Measurements from ENCODE around the gene MTG2. TPM values are rescaled to one million over a fixed set of nuclear protein-coding genes. Genes with fewer than 3 reads are reported as not detected.

Gene MTG2
- total and polyA plus RNA-seq, 2 of the 13 experiments (the other 11 are each of a cell fraction or from before 2014, with no cell fraction given) = 20.4 to 37.8 TPM

- TF ChIP-seq IKZF4 (CRISPR knock-in tag; IDR thresholded peaks at IDR 0.05; ENCODE audit: borderline replicate concordance, low read depth, not compliant biosample characterization) (no peak), ZSCAN9 (CRISPR knock-in tag; IDR thresholded peaks at IDR 0.05; ENCODE audit: borderline replicate concordance) (no peak), EP300 (IDR thresholded peaks at IDR 0.05; ENCODE audit: low read depth in 2 of 2, low read length in 2 of 2) (no peak), EP300 (CRISPR knock-in tag; IDR thresholded peaks at IDR 0.05; ENCODE audit: borderline replicate concordance) (no peak), SNAPC4 (CRISPR knock-in tag; IDR thresholded peaks at IDR 0.05) (no peak), MTA1 (CRISPR knock-in tag; IDR thresholded peaks at IDR 0.05; ENCODE audit: borderline replicate concordance) (no peak; the same call in 1 of the 2 replicates), CBX2 (IDR thresholded peaks at IDR 0.05; ENCODE audit: low read depth, low read length) (no peak), CBX2 (CRISPR knock-in tag; IDR thresholded peaks at IDR 0.05; ENCODE audit: low read depth) (no peak), THAP11 (CRISPR knock-in tag; IDR thresholded peaks at IDR 0.05) (peak; percentile 34; the same call in 1 of the 2 replicates), ZBTB21 (CRISPR knock-in tag; IDR thresholded peaks at IDR 0.05) (no peak), ZNF20 (CRISPR knock-in tag; IDR thresholded peaks at IDR 0.05) (no peak), ZKSCAN5 (CRISPR knock-in tag; IDR thresholded peaks at IDR 0.05) (no peak), CBX5 (CRISPR knock-in tag; IDR thresholded peaks at IDR 0.05; ENCODE audit: borderline replicate concordance) (no peak), GZF1 (CRISPR knock-in tag; IDR thresholded peaks at IDR 0.05) (no peak), PITX1 (CRISPR knock-in tag; IDR thresholded peaks at IDR 0.05) (peak; percentile 41; the same call in 1 of the 2 replicates), ZFP41 (CRISPR knock-in tag; IDR thresholded peaks at IDR 0.05; ENCODE audit: borderline replicate concordance) (no peak), MBD4 (IDR thresholded peaks at IDR 0.05; ENCODE audit: borderline replicate concordance, low read length) (no peak)
- TF ChIP-seq, protein P1, sequence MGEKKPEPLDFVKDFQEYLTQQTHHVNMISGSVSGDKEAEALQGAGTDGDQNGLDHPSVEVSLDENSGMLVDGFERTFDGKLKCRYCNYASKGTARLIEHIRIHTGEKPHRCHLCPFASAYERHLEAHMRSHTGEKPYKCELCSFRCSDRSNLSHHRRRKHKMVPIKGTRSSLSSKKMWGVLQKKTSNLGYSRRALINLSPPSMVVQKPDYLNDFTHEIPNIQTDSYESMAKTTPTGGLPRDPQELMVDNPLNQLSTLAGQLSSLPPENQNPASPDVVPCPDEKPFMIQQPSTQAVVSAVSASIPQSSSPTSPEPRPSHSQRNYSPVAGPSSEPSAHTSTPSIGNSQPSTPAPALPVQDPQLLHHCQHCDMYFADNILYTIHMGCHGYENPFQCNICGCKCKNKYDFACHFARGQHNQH (CRISPR knock-in tag; IDR thresholded peaks at IDR 0.05) = no peak; the same call in 1 of the 2 replicates
- TF ChIP-seq, protein P2, sequence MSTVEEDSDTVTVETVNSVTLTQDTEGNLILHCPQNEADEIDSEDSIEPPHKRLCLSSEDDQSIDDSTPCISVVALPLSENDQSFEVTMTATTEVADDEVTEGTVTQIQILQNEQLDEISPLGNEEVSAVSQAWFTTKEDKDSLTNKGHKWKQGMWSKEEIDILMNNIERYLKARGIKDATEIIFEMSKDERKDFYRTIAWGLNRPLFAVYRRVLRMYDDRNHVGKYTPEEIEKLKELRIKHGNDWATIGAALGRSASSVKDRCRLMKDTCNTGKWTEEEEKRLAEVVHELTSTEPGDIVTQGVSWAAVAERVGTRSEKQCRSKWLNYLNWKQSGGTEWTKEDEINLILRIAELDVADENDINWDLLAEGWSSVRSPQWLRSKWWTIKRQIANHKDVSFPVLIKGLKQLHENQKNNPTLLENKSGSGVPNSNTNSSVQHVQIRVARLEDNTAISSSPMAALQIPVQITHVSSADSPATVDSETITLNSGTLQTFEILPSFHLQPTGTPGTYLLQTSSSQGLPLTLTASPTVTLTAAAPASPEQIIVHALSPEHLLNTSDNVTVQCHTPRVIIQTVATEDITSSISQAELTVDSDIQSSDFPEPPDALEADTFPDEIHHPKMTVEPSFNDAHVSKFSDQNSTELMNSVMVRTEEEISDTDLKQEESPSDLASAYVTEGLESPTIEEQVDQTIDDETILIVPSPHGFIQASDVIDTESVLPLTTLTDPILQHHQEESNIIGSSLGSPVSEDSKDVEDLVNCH (CRISPR knock-in tag; IDR thresholded peaks at IDR 0.05) = no peak
These were observed 41.2 kb upstream of the MTG2 start (continued) for GRCh38 chr20:62141397-62142251.

All from HepG2 (cell line).